ENCODE measurements around the gene MYL2. TPM values are rescaled to one million over a fixed set of nuclear protein-coding genes. Genes with fewer than 3 reads are reported as not detected.

The MYL2 gene
- total and polyA plus RNA-seq, 2 experiments from 2014 or later = not detected

DNA sequence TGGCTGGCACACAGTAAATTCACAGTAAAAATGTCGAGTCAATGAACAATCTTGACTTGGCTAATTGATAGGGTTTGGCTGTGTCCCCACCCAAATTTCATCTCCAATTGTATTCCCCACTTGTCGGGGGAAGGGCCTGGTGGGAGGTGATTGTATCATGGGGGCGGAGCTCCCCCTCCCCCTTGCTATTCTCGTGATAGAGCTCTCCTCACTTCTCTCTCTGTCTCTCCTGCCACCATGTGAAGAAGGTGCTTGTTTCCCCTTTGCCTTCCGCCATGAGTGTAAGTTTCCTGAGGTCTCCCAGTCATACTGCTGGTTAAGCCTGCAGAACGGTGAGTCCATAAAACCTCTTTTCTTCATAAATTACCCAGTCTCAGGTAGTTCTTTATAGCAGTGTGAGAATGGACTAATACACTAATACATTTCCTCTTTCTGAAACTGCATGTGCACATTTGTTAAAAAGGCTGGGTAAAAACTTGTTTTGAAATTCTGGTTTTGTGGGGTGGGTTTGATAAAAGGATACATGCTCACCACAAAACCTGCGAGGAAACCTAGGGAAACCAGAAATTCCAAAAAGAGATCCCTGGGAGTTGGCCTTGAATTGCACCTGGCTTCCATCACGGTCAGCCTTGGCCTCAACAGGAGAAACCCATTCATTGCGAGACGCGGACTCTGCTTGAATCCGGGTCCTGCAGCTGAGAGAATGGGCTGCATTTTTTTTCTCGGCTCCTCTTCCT is 16.2 kb upstream of the MYL2 start:
- H3K9me2 ChIP-seq (ENCODE audit: insufficient read depth) = no peaks in the 10 kb centered on the region
- H3K4me1 ChIP-seq (ENCODE audit: insufficient read depth) = no peaks in the 10 kb centered on the region
- in situ Hi-C loops (cut with MboI) = loop anchor here (10.0 kb wide), 1 partner anchor 368 kb away; no protein-coding TSS in a partner anchor
- no peak for DNase-seq
- no peak overlapping the region for H3K4me3 ChIP-seq
- H3K36me3 ChIP-seq (ENCODE audit: low read depth) = no peaks in the 10 kb centered on the region
- H3K79me2 ChIP-seq (ENCODE audit: insufficient read depth) = no peaks in the 10 kb centered on the region
- H3F3A ChIP-seq (ENCODE audit: insufficient read depth) = no peaks in the 10 kb centered on the region
- H3K9me3 ChIP-seq (ENCODE audit: low read depth) = no peaks in the 10 kb centered on the region
- no peak overlapping the region for H3K4me2 ChIP-seq (ENCODE audit: unreplicated experiment)
- H3K27ac ChIP-seq = no peak overlapping the region
- no peak overlapping the region for H3K9ac ChIP-seq
- 11 to 16% methylated on average over 13 of the region's 13 CpGs for WGBS, 2 experiments (ENCODE audit: low coverage in 1 of 2, low lambda C conversion rate in 2 of 2, missing lambda C conversion rate in 2 of 2)
- H2AFZ ChIP-seq = no peak overlapping the region
- peaks cover 31% of the 10 kb centered on the region for H3K27me3 ChIP-seq (replicated peaks; ENCODE audit: insufficient read depth)
- TF ChIP-seq EZH2 (IDR thresholded peaks at IDR 0.05; ENCODE audit: insufficient read depth, poor library complexity, severe bottlenecking) (no peak), EZH2phosphoT487 (IDR thresholded peaks at IDR 0.05; ENCODE audit: insufficient read depth, low read depth) (no peak)
- H4K20me1 ChIP-seq (ENCODE audit: insufficient read depth) = no peaks in the 10 kb centered on the region

DNA sequence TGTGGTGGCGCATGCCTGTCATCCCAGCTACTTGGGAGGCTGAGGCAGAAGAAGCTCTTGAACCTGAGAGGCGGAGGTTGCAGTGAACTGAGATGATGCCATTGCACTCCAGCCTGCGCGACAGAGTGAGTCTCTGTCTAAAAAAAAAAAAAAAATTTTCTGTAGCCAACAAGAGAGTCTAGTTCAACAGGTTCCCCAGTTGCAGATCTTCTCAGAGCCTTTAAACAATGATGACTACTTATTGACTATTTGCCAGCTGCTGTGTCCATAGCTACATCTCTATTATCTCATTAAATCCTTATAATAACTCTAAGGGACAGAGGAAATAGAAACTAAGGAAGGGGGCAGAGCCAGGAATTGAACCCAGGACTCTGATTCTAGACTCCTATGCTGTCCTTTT is 15.2 kb upstream of the MYL2 start:
- Histone ChIP-seq H2AFZ (no peak overlapping the region), H3K36me3 (ENCODE audit: low read depth) (no peaks in the 10 kb centered on the region), H3K9me3 (ENCODE audit: low read depth) (no peaks in the 10 kb centered on the region), H3K79me2 (ENCODE audit: insufficient read depth) (no peaks in the 10 kb centered on the region), H3K4me2 (ENCODE audit: unreplicated experiment) (no peak overlapping the region), H3K9me2 (ENCODE audit: insufficient read depth) (no peaks in the 10 kb centered on the region), H3K4me3 (no peak overlapping the region), H3F3A (ENCODE audit: insufficient read depth) (no peaks in the 10 kb centered on the region), H4K20me1 (ENCODE audit: insufficient read depth) (no peaks in the 10 kb centered on the region), H3K9ac (no peak overlapping the region), H3K27ac (no peak overlapping the region), H3K27me3 (replicated peaks; ENCODE audit: insufficient read depth) (peaks cover 31% of the 10 kb centered on the region), H3K4me1 (ENCODE audit: insufficient read depth) (no peaks in the 10 kb centered on the region)
- no peak for DNase-seq
- 58 to 68% methylated on average over 4 of the region's 4 CpGs for WGBS, 2 experiments (ENCODE audit: low coverage in 1 of 2, low lambda C conversion rate in 2 of 2, missing lambda C conversion rate in 2 of 2)
- TF ChIP-seq EZH2 (IDR thresholded peaks at IDR 0.05; ENCODE audit: insufficient read depth, poor library complexity, severe bottlenecking) = no peak
- no peak for TF ChIP-seq EZH2phosphoT487 (IDR thresholded peaks at IDR 0.05; ENCODE audit: insufficient read depth, low read depth)
- in situ Hi-C loops (cut with MboI) = loop anchor here (10.0 kb wide), 1 partner anchor 369 kb away; no protein-coding TSS in a partner anchor

- Histone ChIP-seq H3F3A (ENCODE audit: insufficient read depth) (no peaks in the 10 kb centered on the region), H3K4me2 (ENCODE audit: unreplicated experiment) (no peak overlapping the region), H4K20me1 (ENCODE audit: insufficient read depth) (no peaks in the 10 kb centered on the region), H3K9me3 (ENCODE audit: low read depth) (no peaks in the 10 kb centered on the region), H3K36me3 (ENCODE audit: low read depth) (no peaks in the 10 kb centered on the region), H3K4me3 (no peak overlapping the region), H3K27me3 (replicated peaks; ENCODE audit: insufficient read depth) (peaks cover 31% of the 10 kb centered on the region), H3K9me2 (ENCODE audit: insufficient read depth) (no peaks in the 10 kb centered on the region), H3K79me2 (ENCODE audit: insufficient read depth) (no peaks in the 10 kb centered on the region), H3K9ac (no peak overlapping the region), H3K4me1 (ENCODE audit: insufficient read depth) (no peaks in the 10 kb centered on the region), H3K27ac (no peak overlapping the region), H2AFZ (no peak overlapping the region)
- peak; percentile 44 for DNase-seq
- 24 to 31% methylated on average over 3 of the region's 3 CpGs for WGBS, 2 experiments (ENCODE audit: low coverage in 1 of 2, low lambda C conversion rate in 2 of 2, missing lambda C conversion rate in 2 of 2)
- in situ Hi-C loops (cut with MboI) = loop anchor here (10.0 kb wide), 1 partner anchor 371 kb away; no protein-coding TSS in a partner anchor
- no peak for TF ChIP-seq EZH2 (IDR thresholded peaks at IDR 0.05; ENCODE audit: insufficient read depth, poor library complexity, severe bottlenecking)
- no peak for TF ChIP-seq EZH2phosphoT487 (IDR thresholded peaks at IDR 0.05; ENCODE audit: insufficient read depth, low read depth)
These were observed 13.9 kb upstream of the MYL2 start for GRCh38 chr12:110934093-110934852.

- no peaks in the 10 kb centered on the region for H4K20me1 ChIP-seq (ENCODE audit: insufficient read depth)
- H3K27me3 ChIP-seq (replicated peaks; ENCODE audit: insufficient read depth) = peaks cover 25% of the 10 kb centered on the region
- H3K4me2 ChIP-seq (ENCODE audit: unreplicated experiment) = no peak overlapping the region
- 70 to 74% methylated on average over 16 of the region's 16 CpGs for WGBS, 2 experiments (ENCODE audit: low coverage in 1 of 2, low lambda C conversion rate in 2 of 2, missing lambda C conversion rate in 2 of 2)
- in situ Hi-C loops (cut with MboI) = loop anchor here (10.0 kb wide), 1 partner anchor 371 kb away; no protein-coding TSS in a partner anchor
- TF ChIP-seq EZH2 (IDR thresholded peaks at IDR 0.05; ENCODE audit: insufficient read depth, poor library complexity, severe bottlenecking) (no peak), EZH2phosphoT487 (IDR thresholded peaks at IDR 0.05; ENCODE audit: insufficient read depth, low read depth) (no peak)
- no peaks in the 10 kb centered on the region for H3K9me2 ChIP-seq (ENCODE audit: insufficient read depth)
- DNase-seq = no peak
- H2AFZ ChIP-seq = no peak overlapping the region
- no peaks in the 10 kb centered on the region for H3F3A ChIP-seq (ENCODE audit: insufficient read depth)
- H3K9me3 ChIP-seq (ENCODE audit: low read depth) = no peaks in the 10 kb centered on the region
- H3K4me1 ChIP-seq (ENCODE audit: insufficient read depth) = no peaks in the 10 kb centered on the region
- no peak overlapping the region for H3K4me3 ChIP-seq
- H3K27ac ChIP-seq = no peak overlapping the region
- no peak overlapping the region for H3K9ac ChIP-seq
- no peaks in the 10 kb centered on the region for H3K79me2 ChIP-seq (ENCODE audit: insufficient read depth)
- no peaks in the 10 kb centered on the region for H3K36me3 ChIP-seq (ENCODE audit: low read depth)
These were observed 13.1 kb upstream of the MYL2 start for GRCh38 chr12:110933326-110933974.
